WTC11 (cell line): ENCODE measurements around the gene ZNF775. TPM values are rescaled to one million over a fixed set of nuclear protein-coding genes. Genes with fewer than 3 reads are reported as not detected.
A peak's percentile ranks its signal among the peaks of the same experiment; 100 is the strongest.
"Not testable (repeated sequence)": the region's sequence is repeated elsewhere in the genome, so short reads cannot be mapped to it uniquely, and the experiment has no call there.

ENCODE experiments used
- ATAC-seq: fragments of 200-7000 bp; cut with Tn5 transposase; 2 replicates; pipeline ENCODE4 v1.10.0; 2021; ENCODE audit warnings: mild to moderate bottlenecking, moderate library complexity
- CTCF ChIA-PET: fragments of 300-600 bp; sonication (Branson Sonifier 250); formaldehyde crosslinking; loops from one replicate; lab custom pipeline; 2021; ENCODE audit warnings: antibody characterized with exemption; lab: Charles Lee
- POLR2A ChIA-PET: fragments of 350-600 bp; sonication (Branson Sonifier 250); formaldehyde crosslinking; loops from one replicate; lab custom pipeline; 2021; ENCODE audit warnings: antibody characterized with exemption; lab: Charles Lee
- DNase-seq: peaks from one replicate; pipeline ENCODE4 v3.0.0; 2021; ENCODE audit warnings: low spot score
- H3K27ac Mint-ChIP-seq: 2 replicates; pipeline ENCODE4 v1.8.0; 2021; ENCODE audit warnings: mixed read lengths
- H3K27me3 Mint-ChIP-seq: 2 replicates; pipeline ENCODE4 v1.8.0; 2021; ENCODE audit warnings: low read depth, mild to moderate bottlenecking, moderate library complexity, mixed read lengths
- H3K36me3 Mint-ChIP-seq: 2 replicates; pipeline ENCODE4 v1.8.0; 2021; ENCODE audit warnings: mixed read lengths
- H3K4me1 Mint-ChIP-seq: 2 replicates; pipeline ENCODE4 v1.8.0; 2022; ENCODE audit warnings: mixed read lengths
- H3K4me3 Mint-ChIP-seq: 2 replicates; pipeline ENCODE4 v1.8.0; 2021; ENCODE audit warnings: mild to moderate bottlenecking, moderate library complexity, mixed read lengths
- H3K9me3 Mint-ChIP-seq: 2 replicates; pipeline ENCODE4 v1.8.0; 2021; ENCODE audit warnings: mixed read lengths
- CBFB ChIP-seq: sonication (generic); formaldehyde crosslinking; IDR thresholded peaks from 2 replicates; pipeline ENCODE4 v1.8.1; 2022; ENCODE audit warnings: mild to moderate bottlenecking, low read depth, missing genetic modification reagents
- CREB1 ChIP-seq: sonication (generic); formaldehyde crosslinking; IDR thresholded peaks from 2 replicates; pipeline ENCODE4 v1.8.0; 2023; ENCODE audit warnings: mild to moderate bottlenecking, missing genetic modification reagents
- E2F1 ChIP-seq: sonication (generic); formaldehyde crosslinking; IDR thresholded peaks from 2 replicates; pipeline ENCODE4 v1.8.0; 2022; ENCODE audit warnings: mild to moderate bottlenecking, missing genetic modification reagents
- E2F5 ChIP-seq: sonication (generic); formaldehyde crosslinking; IDR thresholded peaks from 2 replicates; pipeline ENCODE4 v1.8.1; 2022; ENCODE audit warnings: mild to moderate bottlenecking, moderate library complexity, missing genetic modification reagents
- EMX1 ChIP-seq: fragments of 250-450 bp; sonication (Bioruptor Pico); IDR thresholded peaks from 2 replicates; pipeline ENCODE4 v1.8.0; 2021; ENCODE audit warnings: mild to moderate bottlenecking
- ERG ChIP-seq: fragments of 250-450 bp; sonication (Bioruptor Pico); IDR thresholded peaks from 2 replicates; pipeline ENCODE4 v1.8.0; 2021; ENCODE audit warnings: mild to moderate bottlenecking
- ESRRA ChIP-seq: sonication (generic); formaldehyde crosslinking; IDR thresholded peaks from 2 replicates; pipeline ENCODE4 v1.8.1; 2022; ENCODE audit warnings: mild to moderate bottlenecking, missing genetic modification reagents, borderline replicate concordance
- ETV6 ChIP-seq: sonication (generic); formaldehyde crosslinking; IDR thresholded peaks from 2 replicates; pipeline ENCODE4 v1.8.1; 2022; ENCODE audit warnings: mild to moderate bottlenecking, missing genetic modification reagents
- FOXJ3 ChIP-seq: sonication (generic); formaldehyde crosslinking; IDR thresholded peaks from 2 replicates; pipeline ENCODE4 v1.9.0; 2021; ENCODE audit warnings: missing genetic modification reagents, mild to moderate bottlenecking, borderline replicate concordance
- GTF2I ChIP-seq: fragments of 250-450 bp; sonication (Bioruptor Pico); conservative IDR thresholded peaks from 2 replicates; pipeline ENCODE4 v1.4.0; 2021; ENCODE audit warnings: mild to moderate bottlenecking
- HMGXB4 ChIP-seq: sonication (generic); formaldehyde crosslinking; IDR thresholded peaks from 2 replicates; pipeline ENCODE4 v1.8.1; 2023; ENCODE audit warnings: mild to moderate bottlenecking, moderate library complexity, missing genetic modification reagents
- NFE2L1 ChIP-seq: sonication (generic); formaldehyde crosslinking; IDR thresholded peaks from 2 replicates; pipeline ENCODE4 v1.8.1; 2023; ENCODE audit warnings: missing genetic modification reagents
- NFYB ChIP-seq: sonication (generic); formaldehyde crosslinking; conservative IDR thresholded peaks from 2 replicates; pipeline ENCODE4 v1.8.0; 2022; ENCODE audit warnings: low read depth, missing genetic modification reagents
- NR1H2 ChIP-seq: sonication (generic); formaldehyde crosslinking; IDR thresholded peaks from 2 replicates; pipeline ENCODE4 v1.9.0; 2021; ENCODE audit warnings: mild to moderate bottlenecking, moderate library complexity, missing genetic modification reagents
- NR3C1 ChIP-seq: sonication (generic); formaldehyde crosslinking; conservative IDR thresholded peaks from 2 replicates; pipeline ENCODE4 v1.8.1; 2023; ENCODE audit warnings: low read depth, mild to moderate bottlenecking, missing genetic modification reagents
- OVOL2 ChIP-seq: fragments of 250-450 bp; sonication (Bioruptor Pico); IDR thresholded peaks from 2 replicates; pipeline ENCODE4 v1.9.0; 2021; ENCODE audit warnings: mild to moderate bottlenecking, borderline replicate concordance
- SOX15 ChIP-seq: fragments of 250-450 bp; sonication (Bioruptor Pico); IDR thresholded peaks from 2 replicates; pipeline ENCODE4 v1.9.0; 2021; ENCODE audit warnings: mild to moderate bottlenecking
- TCF7 ChIP-seq: sonication (generic); formaldehyde crosslinking; IDR thresholded peaks from 2 replicates; pipeline ENCODE4 v1.8.0; 2022; ENCODE audit warnings: mild to moderate bottlenecking, low read depth, missing genetic modification reagents, moderate library complexity
- ZMAT4 ChIP-seq: fragments of 250-450 bp; sonication (Bioruptor Pico); IDR thresholded peaks from 2 replicates; pipeline ENCODE4 v1.9.0; 2021; ENCODE audit warnings: mild to moderate bottlenecking
- ZNF396 ChIP-seq: fragments of 250-450 bp; sonication (Bioruptor Pico); IDR thresholded peaks from 2 replicates; pipeline ENCODE4 v1.8.0; 2021; ENCODE audit warnings: mild to moderate bottlenecking, moderate library complexity, borderline replicate concordance
- ZNF425 ChIP-seq: fragments of 250-450 bp; sonication (Bioruptor Pico); conservative IDR thresholded peaks from 2 replicates; pipeline ENCODE4 v1.9.0; 2021; ENCODE audit warnings: mild to moderate bottlenecking
- ZNF671 ChIP-seq: fragments of 250-450 bp; sonication (Bioruptor Pico); IDR thresholded peaks from 2 replicates; pipeline ENCODE4 v1.8.0; 2021; ENCODE audit warnings: mild to moderate bottlenecking
- total RNA-seq: library from RNA; stranded (reverse); gene quantifications from 3 replicates; pipeline ENCODE4 v1.2.3, GENCODE V29; 2021

Gene ZNF775
- total RNA-seq, 1 experiment from 2014 or later = 25.4 TPM

- peak overlapping the region; percentile 45 for H3K4me3 Mint-ChIP-seq
- H3K27me3 Mint-ChIP-seq = no peaks in the 10 kb centered on the region
- CTCF ChIA-PET = interaction anchor here (0.7 to 5.1 kb wide), 14 partner anchors 10 to 64 kb away, joined by 3 to 33 read pairs (median 4); a partner anchor contains a TSS
- no peaks in the 10 kb centered on the region for H3K9me3 Mint-ChIP-seq
- H3K27ac Mint-ChIP-seq = peak overlapping the region; percentile 97
- ATAC-seq (no peak), DNase-seq (peak; percentile 11)
- TF ChIP-seq ETV6 (CRISPR knock-in tag) (0 out of 2 replicates have a peak, but pooled peaks have one; percentile 17), HMGXB4 (no peak), ERG (no peak)
- peaks cover 79% of the 10 kb centered on the region for H3K4me1 Mint-ChIP-seq
- POLR2A ChIA-PET = interaction anchor here (0.7 to 3.1 kb wide), 10 partner anchors 9 to 47 kb away, joined by 3 to 50 read pairs (median 5); partner anchors contain the start of gene REPIN1
- peaks cover 20% of the 10 kb centered on the region for H3K36me3 Mint-ChIP-seq
Measured at GRCh38 chr7:150384406-150385301, 5.5 kb downstream of the ZNF775 start.

GRCh38 chr7:150385302-150385723 lies 6.2 kb downstream of the ZNF775 start:
- Mint-ChIP-seq H3K27ac (peak overlapping the region; percentile 91), H3K4me3 (peak overlapping the region; percentile 18; the same call in 1 of the 2 replicates), H3K36me3 (peaks cover 25% of the 10 kb centered on the region), H3K9me3 (no peaks in the 10 kb centered on the region), H3K4me1 (peaks cover 72% of the 10 kb centered on the region)
- POLR2A ChIA-PET = interaction anchor here (0.6 to 3.1 kb wide), 2 partner anchors 19 to 30 kb away, joined by 5 to 50 read pairs; a partner anchor contains a TSS
- peak; percentile 8 for DNase-seq
- no peak for ATAC-seq
- CTCF ChIA-PET = interaction anchor here (0.7 to 5.1 kb wide), 4 partner anchors 17 to 49 kb away, joined by 3 to 33 read pairs (median 3); no protein-coding TSS in a partner anchor
- TF ChIP-seq FOXJ3 (CRISPR knock-in tag) (no peak), EMX1 (CRISPR knock-in tag) (no peak), ETV6 (CRISPR knock-in tag) (no peak), E2F5 (CRISPR knock-in tag) (no peak), CBFB (CRISPR knock-in tag) (no peak), ZMAT4 (CRISPR knock-in tag) (no peak), NFE2L1 (no peak), CREB1 (no peak), ZNF396 (CRISPR knock-in tag) (no peak), ZNF671 (CRISPR knock-in tag) (no peak), E2F1 (CRISPR knock-in tag) (no peak), TCF7 (CRISPR knock-in tag) (no peak), NR3C1 (CRISPR knock-in tag) (no peak), OVOL2 (CRISPR knock-in tag) (no peak), ESRRA (CRISPR knock-in tag) (no peak), NR1H2 (no peak), NFYB (CRISPR knock-in tag) (no peak), ZNF425 (CRISPR knock-in tag) (no peak), SOX15 (CRISPR knock-in tag) (no peak), GTF2I (CRISPR knock-in tag) (no peak)
- TF ChIP-seq, all 79 proteins: peak for 0
- H3K27me3 Mint-ChIP-seq = no peaks in the 10 kb centered on the region

- POLR2A ChIA-PET = interaction anchor here (0.6 to 3.1 kb wide), 3 partner anchors 14 to 31 kb away, joined by 3 to 50 read pairs (median 5); a partner anchor contains a TSS
- DNase-seq, ATAC-seq, H3K9me3 Mint-ChIP-seq, H3K27me3 Mint-ChIP-seq, H3K4me3 Mint-ChIP-seq: not testable (repeated sequence)
- Mint-ChIP-seq H3K27ac (peak overlapping the region; percentile 91), H3K4me1 (peaks cover 69% of the 10 kb centered on the region), H3K36me3 (peaks cover 31% of the 10 kb centered on the region)
- CTCF ChIA-PET = interaction anchor here (1.1 to 5.1 kb wide), 2 partner anchors 17 to 25 kb away, joined by 3 to 33 read pairs; no protein-coding TSS in a partner anchor
Measured at GRCh38 chr7:150385884-150386283, 6.8 kb downstream of the ZNF775 start.
